Parathyroid adenoma (tissue), 2 donors: Measurements from ENCODE around the gene LAMA2.

ENCODE experiments used
- H2AFZ ChIP-seq: fragments of 300-600 bp; sonication (generic); one replicate; pipeline ENCODE4 v1.7.0; 2017; ENCODE audit warnings: antibody characterized with exemption, mild to moderate bottlenecking
- H3K27ac ChIP-seq: fragments of 300-600 bp; sonication (generic); one replicate; pipeline ENCODE4 v1.7.0; 2017
- H3K27me3 ChIP-seq: fragments of 300-600 bp; sonication (generic); one replicate; pipeline ENCODE4 v1.7.0; 2017; ENCODE audit warnings: low read length; ENCODE audit not compliant: control insufficient read depth, insufficient read depth
- H3K36me3 ChIP-seq: fragments of 300-600 bp; sonication (generic); one replicate; pipeline ENCODE4 v1.7.0; 2017; ENCODE audit warnings: low read length; ENCODE audit not compliant: control insufficient read depth, insufficient read depth
- H3K4me1 ChIP-seq: fragments of 300-600 bp; sonication (generic); one replicate; pipeline ENCODE4 v1.7.0; 2017; ENCODE audit warnings: control low read depth
- H3K4me2 ChIP-seq: fragments of 300-600 bp; sonication (generic); one replicate; pipeline ENCODE4 v1.7.0; 2017; ENCODE audit warnings: low read length
- H3K4me3 ChIP-seq: fragments of 300-600 bp; sonication (generic); one replicate; pipeline ENCODE4 v1.7.0; 2017; ENCODE audit warnings: low read depth, low read length
- H3K79me2 ChIP-seq: fragments of 300-600 bp; sonication (generic); one replicate; pipeline ENCODE4 v1.7.0; 2017; ENCODE audit warnings: control low read depth
- H3K9ac ChIP-seq: fragments of 300-600 bp; sonication (generic); one replicate; pipeline ENCODE4 v1.7.0; 2017; ENCODE audit warnings: mild to moderate bottlenecking
- H3K9me3 ChIP-seq: fragments of 300-600 bp; sonication (generic); one replicate; pipeline ENCODE4 v1.7.0; 2017; ENCODE audit warnings: low read length; ENCODE audit not compliant: control insufficient read depth
- TF ChIP-seq, protein P1 (sequence below): fragments of 300-600 bp; sonication (generic); IDR thresholded peaks from one replicate; pipeline ENCODE4 v1.7.0; 2017; ENCODE audit warnings: antibody characterized with exemption, mild to moderate bottlenecking
- donor health status: primary hyperparathyroidism.

Gene LAMA2

DNA sequence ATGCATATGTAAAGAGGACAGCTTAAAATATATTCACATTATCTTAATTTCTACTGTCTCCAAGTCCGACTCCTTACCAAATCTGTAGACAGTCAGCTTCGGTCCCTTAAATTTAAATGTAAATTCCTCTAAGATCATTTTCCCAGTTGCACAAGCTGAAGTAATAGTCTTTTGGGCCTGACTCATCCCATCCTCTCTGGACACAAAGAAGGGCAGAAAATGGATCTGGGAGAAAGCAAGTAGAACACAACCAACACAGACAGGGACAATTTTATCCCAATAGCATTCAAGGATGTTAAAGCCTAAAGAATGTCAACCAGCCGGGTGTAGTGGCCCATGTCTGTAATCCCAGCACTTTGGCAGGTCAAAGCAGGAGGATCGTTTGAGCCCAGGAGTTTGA lies 598.8 kb downstream of the LAMA2 start:
- Histone ChIP-seq H3K79me2 (no peaks in the 10 kb centered on the region), H3K36me3 (no peaks in the 10 kb centered on the region), H2AFZ (no peak overlapping the region), H3K4me2 (no peak overlapping the region), H3K27ac (no peak overlapping the region), H3K27me3 (no peaks in the 10 kb centered on the region), H3K9me3 (no peaks in the 10 kb centered on the region), H3K4me1 (no peaks in the 10 kb centered on the region), H3K4me3 (no peak overlapping the region), H3K9ac (no peak overlapping the region)
- TF ChIP-seq, protein P1, sequence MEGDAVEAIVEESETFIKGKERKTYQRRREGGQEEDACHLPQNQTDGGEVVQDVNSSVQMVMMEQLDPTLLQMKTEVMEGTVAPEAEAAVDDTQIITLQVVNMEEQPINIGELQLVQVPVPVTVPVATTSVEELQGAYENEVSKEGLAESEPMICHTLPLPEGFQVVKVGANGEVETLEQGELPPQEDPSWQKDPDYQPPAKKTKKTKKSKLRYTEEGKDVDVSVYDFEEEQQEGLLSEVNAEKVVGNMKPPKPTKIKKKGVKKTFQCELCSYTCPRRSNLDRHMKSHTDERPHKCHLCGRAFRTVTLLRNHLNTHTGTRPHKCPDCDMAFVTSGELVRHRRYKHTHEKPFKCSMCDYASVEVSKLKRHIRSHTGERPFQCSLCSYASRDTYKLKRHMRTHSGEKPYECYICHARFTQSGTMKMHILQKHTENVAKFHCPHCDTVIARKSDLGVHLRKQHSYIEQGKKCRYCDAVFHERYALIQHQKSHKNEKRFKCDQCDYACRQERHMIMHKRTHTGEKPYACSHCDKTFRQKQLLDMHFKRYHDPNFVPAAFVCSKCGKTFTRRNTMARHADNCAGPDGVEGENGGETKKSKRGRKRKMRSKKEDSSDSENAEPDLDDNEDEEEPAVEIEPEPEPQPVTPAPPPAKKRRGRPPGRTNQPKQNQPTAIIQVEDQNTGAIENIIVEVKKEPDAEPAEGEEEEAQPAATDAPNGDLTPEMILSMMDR: no peak

DNA sequence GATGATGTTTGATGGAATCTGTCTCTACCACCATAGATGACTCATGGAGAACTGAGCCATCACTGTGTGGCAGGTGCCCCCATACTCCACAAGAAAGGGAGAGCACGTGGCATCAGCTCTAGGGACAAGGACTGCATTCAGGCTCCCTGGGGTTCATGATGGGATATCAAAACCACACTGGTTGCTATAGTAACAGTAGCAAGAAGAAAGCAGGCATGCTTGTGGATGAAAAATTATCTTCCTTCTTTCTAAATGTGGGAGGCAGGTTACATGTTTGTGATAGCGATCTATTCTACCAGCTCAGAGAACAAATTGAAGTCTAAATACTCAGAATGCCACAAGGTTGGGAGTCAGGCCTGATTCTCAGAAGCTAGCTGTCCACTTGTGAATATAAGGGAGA lies 602.8 kb downstream of the LAMA2 start:
- Histone ChIP-seq H3K36me3 (no peaks in the 10 kb centered on the region), H3K4me2 (no peak overlapping the region), H3K27me3 (no peaks in the 10 kb centered on the region), H3K9me3 (no peaks in the 10 kb centered on the region), H3K4me1 (no peaks in the 10 kb centered on the region), H2AFZ (no peak overlapping the region), H3K9ac (no peak overlapping the region), H3K4me3 (no peak overlapping the region), H3K27ac (no peak overlapping the region), H3K79me2 (no peaks in the 10 kb centered on the region)
- TF ChIP-seq, protein P1: no peak

DNA sequence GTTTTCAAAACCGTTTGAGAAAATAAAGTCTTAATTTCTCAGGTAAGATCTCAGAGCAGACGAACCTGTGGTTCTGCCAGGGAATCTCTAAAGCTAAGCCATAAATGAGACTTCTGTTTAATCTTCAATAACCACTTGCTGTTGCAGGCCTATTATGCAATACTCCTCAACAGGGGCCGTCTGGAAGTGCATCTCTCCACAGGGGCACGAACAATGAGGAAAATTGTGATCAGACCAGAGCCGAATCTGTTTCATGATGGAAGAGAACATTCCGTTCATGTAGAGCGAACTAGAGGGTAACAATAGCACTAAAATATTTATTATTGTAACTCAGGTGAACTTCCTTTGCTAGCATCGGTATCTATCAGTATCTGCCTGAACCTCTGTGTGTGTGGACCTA lies 603.4 kb downstream of the LAMA2 start:
- TF ChIP-seq, protein P1: no peak
- no peaks in the 10 kb centered on the region for H3K4me1 ChIP-seq
- H3K4me3 ChIP-seq: no peak overlapping the region
- no peaks in the 10 kb centered on the region for H3K79me2 ChIP-seq
- H3K9me3 ChIP-seq: no peaks in the 10 kb centered on the region
- H2AFZ ChIP-seq: no peak overlapping the region
- no peak overlapping the region for H3K27ac ChIP-seq
- H3K27me3 ChIP-seq: no peaks in the 10 kb centered on the region
- no peaks in the 10 kb centered on the region for H3K36me3 ChIP-seq
- H3K4me2 ChIP-seq: no peak overlapping the region
- H3K9ac ChIP-seq: no peak overlapping the region

DNA sequence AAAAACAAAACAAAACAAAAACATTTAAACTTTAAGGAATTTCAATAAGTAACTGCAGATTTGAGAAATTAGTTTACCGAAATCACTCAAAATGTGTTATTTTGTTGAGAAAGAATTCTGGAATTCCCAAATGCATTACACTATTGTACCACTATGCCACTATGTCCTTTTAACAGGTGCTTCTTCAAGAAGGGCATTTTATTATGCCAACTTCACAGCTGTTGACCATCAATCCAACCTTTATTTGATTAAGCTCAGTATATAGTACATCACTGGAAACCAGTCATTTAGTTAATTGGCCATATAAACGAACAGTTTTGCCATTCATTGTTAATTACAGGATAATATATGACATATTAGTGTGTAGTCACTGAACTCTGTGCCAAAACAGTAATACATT lies 605.4 kb downstream of the LAMA2 start:
- no peak overlapping the region for H3K27ac ChIP-seq
- H3K9me3 ChIP-seq: no peaks in the 10 kb centered on the region
- H3K4me2 ChIP-seq: no peak overlapping the region

DNA sequence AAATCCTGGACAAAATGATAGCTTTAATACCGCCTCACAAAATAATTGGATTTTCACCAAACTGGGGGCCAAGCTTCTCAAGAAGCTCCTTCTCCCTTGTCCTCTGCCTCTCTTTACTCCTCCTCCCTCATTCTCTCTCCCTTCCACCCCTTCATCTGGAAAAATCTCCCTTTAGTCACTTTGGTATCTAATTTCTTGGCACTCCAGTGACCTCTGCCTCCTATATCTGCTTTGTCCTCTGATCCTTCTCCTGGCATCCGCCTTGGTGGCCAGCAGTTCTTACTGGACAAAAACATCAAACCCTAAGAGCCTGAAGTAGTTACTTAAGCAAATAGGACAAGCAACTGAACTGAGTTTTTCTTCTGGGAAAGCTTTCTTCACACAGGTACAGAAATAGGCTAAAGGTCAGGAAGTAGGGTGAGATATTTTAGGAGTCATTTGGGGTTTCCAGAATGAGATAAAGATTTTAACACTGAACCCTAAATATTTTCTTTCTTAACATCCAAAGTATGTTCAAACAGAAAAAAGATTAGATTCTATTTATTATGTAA lies 606.4 kb downstream of the LAMA2 start:
- Histone ChIP-seq H3K4me3 (no peak overlapping the region), H3K4me1 (no peaks in the 10 kb centered on the region), H3K27ac (no peak overlapping the region), H2AFZ (no peak overlapping the region), H3K79me2 (no peaks in the 10 kb centered on the region), H3K36me3 (no peaks in the 10 kb centered on the region), H3K9me3 (no peaks in the 10 kb centered on the region), H3K27me3 (no peaks in the 10 kb centered on the region), H3K4me2 (no peak overlapping the region), H3K9ac (no peak overlapping the region)
- TF ChIP-seq, protein P1: no peak

More for the DNA sequence above, 605.4 kb downstream of the LAMA2 start:
- Histone ChIP-seq H3K4me3 (no peak overlapping the region), H3K9ac (no peak overlapping the region), H3K79me2 (no peaks in the 10 kb centered on the region), H3K4me1 (no peaks in the 10 kb centered on the region), H3K27me3 (no peaks in the 10 kb centered on the region), H3K36me3 (no peaks in the 10 kb centered on the region), H2AFZ (no peak overlapping the region)
- TF ChIP-seq, protein P1: no peak
